GM21717 (cell line): ENCODE measurements around the gene PDE6C.

Experiments
- ATAC-seq: cut with Tn5 transposase; IDR thresholded peaks from one replicate; pipeline ENCODE4 v1.9.1; 2021; ENCODE audit warnings: mild to moderate bottlenecking, moderate library complexity; ENCODE audit not compliant: unreplicated experiment

PDE6C gene

DNA sequence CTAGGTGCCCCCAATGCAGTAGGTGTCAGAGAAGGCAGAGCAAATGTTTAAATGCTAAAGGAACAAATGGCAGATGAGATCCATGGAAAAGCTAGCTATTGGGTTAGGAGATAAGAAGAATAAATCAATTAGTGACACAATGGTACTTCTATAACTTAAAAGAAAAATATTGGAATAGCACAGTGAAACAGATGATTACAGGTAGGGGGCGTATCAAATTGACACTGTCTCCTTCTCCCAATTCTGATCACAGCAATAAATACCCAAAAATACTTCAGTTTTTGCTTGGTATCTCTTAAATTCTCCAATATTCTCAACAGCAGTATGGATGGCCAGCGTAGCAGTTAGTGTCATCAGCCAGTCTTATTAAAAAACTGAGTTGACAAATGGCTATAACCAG lies 84.9 kb downstream of the PDE6C start:
- ATAC-seq, result no peak

DNA sequence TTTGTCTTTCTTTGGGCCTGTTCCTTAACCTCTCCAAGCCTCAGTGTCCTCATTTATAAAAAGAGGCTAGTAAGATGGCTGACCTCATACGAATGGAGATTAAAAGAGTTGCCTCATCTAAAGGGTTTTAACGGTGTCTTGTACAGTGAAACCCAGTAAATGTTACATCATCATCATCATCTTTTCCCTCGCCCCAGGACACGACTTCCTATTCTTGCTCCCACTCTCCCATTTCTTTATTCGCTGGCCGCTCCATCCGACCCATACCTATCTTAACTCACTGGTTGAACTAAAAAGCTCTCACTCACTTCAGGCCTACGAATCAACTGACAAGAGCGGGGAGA lies 89.5 kb downstream of the PDE6C start:
- peak; percentile 28 for ATAC-seq

DNA sequence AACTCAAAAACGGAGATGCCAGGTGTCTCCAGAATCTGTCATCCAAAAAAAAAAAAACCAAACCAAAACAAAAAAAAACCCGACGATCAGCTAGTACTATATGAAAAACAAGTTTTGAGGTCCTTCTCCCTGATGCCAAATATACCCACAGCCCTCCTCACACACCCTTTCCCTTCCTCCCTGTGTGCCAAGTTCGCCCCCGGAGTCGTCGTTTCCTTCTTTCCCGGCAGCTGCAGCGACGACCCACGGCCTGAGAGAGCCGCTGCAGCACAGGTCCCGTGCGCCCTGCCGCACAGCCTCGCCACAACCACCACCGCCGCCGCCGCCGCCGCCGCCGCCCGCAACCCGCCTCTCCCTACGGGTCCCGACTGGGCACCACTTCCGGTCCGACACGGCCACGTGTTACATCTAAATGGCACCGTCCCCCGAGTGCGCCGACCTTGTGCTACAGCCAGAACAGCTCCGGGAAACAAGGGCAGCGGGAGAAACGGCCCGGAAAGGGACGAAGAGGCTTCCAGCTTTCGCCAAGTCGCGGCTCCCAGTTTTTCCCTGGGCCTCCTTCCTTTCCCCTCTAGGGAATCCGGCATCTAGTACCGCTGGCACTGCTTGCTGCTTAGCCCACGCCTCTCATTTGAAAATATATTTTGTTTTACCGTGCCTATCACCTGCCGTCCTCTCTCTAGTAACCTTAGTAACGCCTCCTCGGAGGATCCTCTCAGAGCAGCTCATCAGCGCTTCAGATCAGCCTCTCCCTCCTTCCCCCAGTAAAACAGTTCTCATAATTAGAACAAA lies 90.1 kb downstream of the PDE6C start, which contains the start of gene FRA10AC1:
FRA10AC1 (minus strand) TSS at position 383 of the 792 bp plus-strand sequence. CDS start 2,486 bp downstream, outside the sequence.
- ATAC-seq, result peak; percentile 80

DNA sequence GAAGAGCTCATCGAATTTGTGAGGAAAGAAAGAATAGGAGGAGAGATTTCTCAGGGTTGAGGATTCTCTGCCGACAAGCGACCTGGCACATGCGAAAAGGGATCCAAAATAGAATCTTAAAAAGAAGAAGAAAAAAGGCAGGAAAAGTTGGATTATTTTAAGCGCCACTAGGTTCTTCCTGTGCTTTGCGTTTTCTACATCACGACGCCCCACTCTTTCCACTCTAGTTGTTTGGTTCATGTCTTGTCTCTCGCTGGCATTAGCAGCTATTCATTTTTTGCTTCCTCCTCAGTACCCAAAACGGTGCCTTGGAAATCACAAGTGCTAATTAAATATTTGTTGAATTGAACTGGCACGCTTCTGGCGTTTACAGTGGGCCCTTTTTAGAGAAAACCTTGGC lies 90.7 kb downstream of the PDE6C start:
- no peak for ATAC-seq

DNA sequence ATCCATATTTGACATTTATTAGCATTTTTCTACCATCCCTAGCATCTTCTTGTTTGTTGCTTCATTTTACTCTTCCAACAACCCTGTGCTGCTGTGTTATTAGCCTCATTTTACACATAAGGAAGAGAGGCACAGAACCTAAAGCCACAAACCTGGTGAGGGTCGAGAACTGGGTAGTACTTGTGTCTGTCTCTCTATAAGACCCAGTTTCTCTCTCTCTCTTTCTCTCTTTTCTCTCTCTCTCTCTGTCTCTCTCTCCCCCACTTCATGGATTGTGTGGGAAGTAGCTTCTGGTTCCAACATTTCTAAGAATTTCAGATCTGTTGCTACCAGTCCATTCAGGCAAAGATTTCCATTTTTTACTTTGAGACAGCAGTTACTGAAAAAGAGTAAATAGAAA lies 91.5 kb downstream of the PDE6C start:
- no peak for ATAC-seq

DNA sequence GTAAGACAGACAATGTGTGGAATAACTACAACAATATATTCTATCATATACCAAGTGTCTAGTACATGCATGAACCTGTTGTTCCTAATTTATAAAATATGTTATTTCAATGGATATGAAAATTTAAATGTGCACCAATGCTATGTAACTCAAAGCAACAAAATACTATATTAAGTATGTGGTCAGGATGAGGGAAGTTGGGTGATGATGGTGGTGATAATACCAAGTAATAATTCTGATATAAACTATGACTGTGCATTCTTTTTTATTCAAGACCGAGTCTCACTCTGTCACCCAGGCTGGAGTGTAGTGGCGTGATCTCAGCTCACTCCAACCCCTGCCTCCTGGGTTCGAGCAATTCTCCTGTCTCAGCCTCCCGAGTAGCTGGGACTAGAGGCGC lies 92.1 kb downstream of the PDE6C start:
- ATAC-seq, result no peak

DNA sequence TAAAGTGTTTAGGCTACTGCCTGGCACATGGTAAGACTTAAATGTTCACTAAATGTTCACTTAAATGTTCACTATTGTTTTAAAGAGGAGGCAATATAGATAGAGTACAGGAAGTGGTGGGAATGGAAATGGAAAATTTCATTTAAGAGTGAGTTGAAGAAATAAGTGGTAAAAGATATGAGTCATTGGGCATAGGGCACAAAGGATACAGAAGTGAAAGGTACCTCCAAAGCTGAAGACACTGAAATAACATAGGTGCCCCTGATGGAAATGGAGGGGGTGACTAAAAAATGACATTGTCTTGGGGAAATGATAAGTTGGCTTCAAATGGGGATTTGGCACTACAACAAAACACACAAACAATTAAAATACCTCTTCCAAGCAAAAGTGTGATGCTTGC lies 95.3 kb downstream of the PDE6C start:
- no peak for ATAC-seq

DNA sequence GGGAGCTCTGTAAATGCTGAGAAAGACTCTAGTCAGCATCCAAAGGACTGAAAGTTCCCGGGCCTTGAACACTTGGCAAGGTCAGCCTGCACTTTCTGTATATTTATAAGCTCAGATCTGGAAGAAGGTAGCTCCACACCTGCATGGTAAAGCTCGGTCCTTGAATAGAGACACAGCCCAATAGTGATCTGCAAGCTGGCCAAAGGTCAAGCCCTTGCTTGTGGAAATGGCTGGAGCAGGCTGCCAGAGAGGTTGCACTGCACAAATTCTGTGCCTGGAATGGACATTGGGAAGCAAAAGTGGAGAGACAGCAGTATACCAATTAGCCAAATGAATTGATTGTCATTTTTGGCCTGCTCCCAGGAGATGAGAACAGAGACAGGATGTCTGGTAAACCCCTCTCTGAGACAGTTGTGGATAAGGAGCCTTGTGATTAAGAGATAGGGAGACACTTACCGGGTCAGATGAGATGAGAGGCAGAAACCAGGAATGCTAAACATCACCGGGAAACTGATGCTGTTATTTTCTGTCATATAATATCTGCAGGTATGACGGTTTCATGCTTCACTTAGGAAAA lies 98.1 kb downstream of the PDE6C start:
- ATAC-seq, result no peak

DNA sequence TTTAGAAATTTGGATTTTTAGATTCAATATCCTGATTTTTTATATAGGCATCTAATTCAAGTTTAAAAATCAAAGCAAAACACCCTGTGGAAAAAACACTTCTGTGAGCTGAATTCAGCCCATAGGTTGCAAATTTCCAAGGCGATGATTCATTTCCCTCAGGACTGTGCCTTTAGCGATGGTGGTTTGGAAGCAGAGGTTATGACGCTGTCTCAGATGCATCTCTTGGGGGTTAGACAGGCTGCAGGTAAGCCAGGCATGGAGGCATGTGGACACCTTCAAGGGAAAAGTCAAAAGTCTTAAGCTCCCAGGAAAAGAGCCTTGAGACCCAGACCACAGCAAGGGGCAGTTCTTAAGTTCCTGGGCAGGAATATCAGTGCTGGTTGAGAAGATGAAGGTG lies 99.6 kb downstream of the PDE6C start:
- no peak for ATAC-seq

DNA sequence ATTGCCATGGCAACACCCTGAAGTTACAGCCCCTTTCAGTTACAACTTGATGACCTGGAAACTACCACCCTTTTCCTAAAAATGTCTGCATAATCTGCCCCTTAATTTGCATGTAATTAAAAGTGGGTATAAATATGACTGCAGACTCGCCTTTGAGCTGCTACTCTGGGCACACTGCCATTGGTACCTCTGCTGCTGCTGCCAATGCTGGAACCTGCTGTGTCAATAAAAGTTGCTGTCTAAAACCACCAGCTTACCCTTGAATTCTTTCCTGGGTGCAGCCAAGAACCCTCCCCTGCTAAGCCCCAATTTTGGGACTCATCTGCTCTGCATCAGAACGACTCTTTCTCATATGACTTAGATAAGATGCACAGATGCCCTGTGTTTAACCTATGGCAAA lies 100.3 kb downstream of the PDE6C start:
- no peak for ATAC-seq

DNA sequence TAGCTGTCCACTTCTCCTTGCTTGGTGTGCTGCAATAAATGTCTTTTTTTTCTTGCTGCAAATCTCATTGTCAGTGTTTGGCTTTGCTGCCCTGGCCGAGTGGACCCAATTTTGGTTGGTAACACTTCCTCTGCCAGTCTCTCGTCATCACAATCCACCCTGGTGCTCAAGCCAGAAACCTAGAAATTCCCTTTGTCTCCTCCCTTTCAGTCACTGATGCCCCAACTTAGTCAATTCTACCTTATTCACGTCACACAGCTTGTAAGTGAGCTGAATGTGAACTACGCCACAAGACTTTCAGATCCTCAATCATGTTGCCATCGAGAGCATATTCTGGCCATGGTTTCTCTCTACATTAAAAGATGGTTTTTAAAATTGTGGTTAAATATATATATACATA lies 103.0 kb downstream of the PDE6C start:
- ATAC-seq, result peak; percentile 92
